ENCODE results near the gene CLDN34.

Gene CLDN34

GRCh38 chrX:9997524-9997923, 30.4 kb downstream of the CLDN34 start:
- Mint-ChIP-seq H3K36me3 (no peaks in the 10 kb centered on the region), H3K4me1 (ENCODE audit: low read depth) (peaks cover 6% of the 10 kb centered on the region), H3K4me3 (no peak overlapping the region), H3K9me3 (ENCODE audit: low read depth) (no peaks in the 10 kb centered on the region), H3K27ac (peak overlapping the region; percentile 54), H3K27me3 (no peaks in the 10 kb centered on the region)

- no peaks in the 10 kb centered on the region for H3K9me3 Mint-ChIP-seq (ENCODE audit: low read depth)
- no peak overlapping the region for H3K4me3 Mint-ChIP-seq
- H3K4me1 Mint-ChIP-seq (ENCODE audit: low read depth) = peaks cover 11% of the 10 kb centered on the region
- H3K27me3 Mint-ChIP-seq = no peaks in the 10 kb centered on the region
- H3K36me3 Mint-ChIP-seq = no peaks in the 10 kb centered on the region
- no peak overlapping the region for H3K27ac Mint-ChIP-seq
Measured at GRCh38 chrX:10001496-10001895, 34.3 kb downstream of the CLDN34 start.

DNA sequence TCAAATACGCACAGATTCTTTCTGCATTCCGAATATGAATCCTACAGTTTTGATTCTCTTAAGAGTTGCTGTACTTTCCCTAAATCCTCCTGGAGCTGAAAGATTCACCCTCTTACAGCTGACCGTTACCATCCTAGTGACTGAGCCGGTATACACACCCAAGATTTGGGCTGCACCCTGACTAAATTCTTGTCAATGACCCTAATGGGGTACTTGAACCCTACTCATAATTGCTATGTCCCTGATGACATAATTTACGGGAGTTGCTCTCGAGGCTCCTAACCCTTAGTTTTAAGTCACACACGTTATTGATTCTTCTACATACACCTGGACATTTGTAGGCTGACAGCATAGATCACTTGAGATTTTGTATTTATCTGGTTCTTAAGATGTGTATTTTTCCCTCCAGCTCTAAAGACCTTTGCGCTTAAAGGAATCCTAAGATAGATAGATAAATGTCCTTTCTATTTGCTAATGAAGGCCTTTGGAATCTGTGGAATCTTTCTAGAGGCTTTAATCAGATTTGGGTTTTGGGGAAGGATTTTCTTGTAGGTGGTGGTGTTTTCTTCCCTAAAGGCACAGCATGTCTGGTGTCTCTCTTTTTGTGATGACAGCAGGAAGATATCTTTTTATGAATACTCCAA, 37.8 kb downstream of the CLDN34 start:
- Mint-ChIP-seq H3K9me3 (ENCODE audit: low read depth) (no peaks in the 10 kb centered on the region), H3K27ac (no peak overlapping the region), H3K36me3 (no peaks in the 10 kb centered on the region), H3K27me3 (no peaks in the 10 kb centered on the region), H3K4me3 (no peak overlapping the region), H3K4me1 (ENCODE audit: low read depth) (peaks cover 6% of the 10 kb centered on the region)

DNA sequence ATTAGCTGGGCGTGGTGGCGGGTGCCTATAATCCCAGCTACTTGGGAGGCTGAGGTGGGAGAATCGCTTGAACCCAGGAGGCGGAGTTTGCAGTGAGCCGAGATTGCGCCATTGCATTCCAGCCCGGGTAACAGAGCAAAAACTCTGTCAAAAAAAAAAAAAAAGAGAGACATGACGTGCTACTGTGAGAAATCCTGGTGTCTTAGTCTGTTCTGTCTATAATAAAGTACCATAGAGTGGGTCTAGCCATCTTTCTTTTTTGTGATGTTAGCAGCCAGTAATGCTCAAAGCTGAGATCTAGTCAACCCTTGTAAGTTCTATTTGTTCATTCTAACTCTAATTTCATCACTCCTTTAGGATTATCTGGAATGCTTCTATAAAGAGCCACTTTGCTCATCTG, 38.9 kb downstream of the CLDN34 start:
- H3K4me3 Mint-ChIP-seq = no peak overlapping the region
- H3K36me3 Mint-ChIP-seq = no peaks in the 10 kb centered on the region
- H3K27me3 Mint-ChIP-seq = no peaks in the 10 kb centered on the region
- H3K9me3 Mint-ChIP-seq (ENCODE audit: low read depth) = no peaks in the 10 kb centered on the region
- no peak overlapping the region for H3K27ac Mint-ChIP-seq
- peaks cover 11% of the 10 kb centered on the region for H3K4me1 Mint-ChIP-seq (ENCODE audit: low read depth)

GRCh38 chrX:10006770-10007169, 39.6 kb downstream of the CLDN34 start:
- Mint-ChIP-seq H3K9me3 (ENCODE audit: low read depth) (no peaks in the 10 kb centered on the region), H3K27ac (no peak overlapping the region), H3K4me1 (ENCODE audit: low read depth) (peaks cover 18% of the 10 kb centered on the region), H3K36me3 (no peaks in the 10 kb centered on the region), H3K4me3 (no peak overlapping the region), H3K27me3 (no peaks in the 10 kb centered on the region)

DNA sequence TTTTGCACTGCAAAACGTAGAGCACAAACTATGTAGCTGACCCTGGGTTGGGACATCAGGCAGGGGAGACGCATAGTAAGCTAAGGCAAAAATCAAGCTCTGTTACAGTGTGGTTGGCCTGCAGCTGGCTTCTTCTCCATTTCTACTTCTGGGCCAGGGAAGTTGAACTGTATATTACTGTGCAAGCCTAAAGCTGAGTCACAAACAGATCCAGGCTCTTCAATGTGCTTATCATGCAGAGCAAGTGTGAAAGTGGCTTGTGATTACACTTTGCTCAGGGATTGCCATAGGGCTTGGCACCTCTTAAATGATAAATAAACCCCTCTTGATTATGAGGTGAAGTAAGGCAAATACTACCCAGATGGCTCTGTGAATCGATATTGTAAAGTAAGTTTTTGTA, 40.5 kb downstream of the CLDN34 start:
- Mint-ChIP-seq H3K4me1 (ENCODE audit: low read depth) (peaks cover 22% of the 10 kb centered on the region), H3K9me3 (ENCODE audit: low read depth) (no peaks in the 10 kb centered on the region), H3K4me3 (no peak overlapping the region), H3K27me3 (no peaks in the 10 kb centered on the region), H3K36me3 (no peaks in the 10 kb centered on the region), H3K27ac (no peak overlapping the region)

DNA sequence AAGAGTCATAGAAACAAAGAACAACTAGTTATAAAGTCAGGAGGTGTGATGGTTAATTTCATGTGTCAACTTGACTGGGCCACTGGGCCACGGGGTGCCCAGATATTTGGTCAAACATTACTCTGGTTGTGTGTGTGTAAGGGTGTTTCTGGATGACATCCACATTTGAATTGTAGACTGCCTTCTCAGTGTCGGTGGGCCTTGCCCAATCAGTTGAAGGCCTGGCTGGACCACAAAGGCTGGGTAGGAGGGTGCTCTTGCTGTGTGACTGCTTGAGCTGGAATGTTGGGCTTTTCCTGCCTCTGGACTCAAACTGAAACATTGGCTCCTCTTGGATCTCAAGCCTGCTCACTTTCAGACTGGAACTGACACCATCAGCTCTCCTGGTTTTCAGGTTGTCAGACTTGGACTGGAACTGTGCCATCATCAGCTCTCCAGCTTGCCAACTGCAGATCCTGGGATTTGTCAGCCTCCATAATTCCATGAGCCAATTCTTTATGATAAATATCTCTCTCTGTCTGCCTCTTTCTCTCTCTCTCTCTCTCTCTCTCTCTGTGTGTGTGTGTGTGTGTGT, 41.4 kb downstream of the CLDN34 start:
- Mint-ChIP-seq H3K36me3 (no peaks in the 10 kb centered on the region), H3K4me3 (no peak overlapping the region), H3K27ac (no peak overlapping the region), H3K9me3 (ENCODE audit: low read depth) (no peaks in the 10 kb centered on the region), H3K4me1 (ENCODE audit: low read depth) (peaks cover 27% of the 10 kb centered on the region), H3K27me3 (no peaks in the 10 kb centered on the region)

DNA sequence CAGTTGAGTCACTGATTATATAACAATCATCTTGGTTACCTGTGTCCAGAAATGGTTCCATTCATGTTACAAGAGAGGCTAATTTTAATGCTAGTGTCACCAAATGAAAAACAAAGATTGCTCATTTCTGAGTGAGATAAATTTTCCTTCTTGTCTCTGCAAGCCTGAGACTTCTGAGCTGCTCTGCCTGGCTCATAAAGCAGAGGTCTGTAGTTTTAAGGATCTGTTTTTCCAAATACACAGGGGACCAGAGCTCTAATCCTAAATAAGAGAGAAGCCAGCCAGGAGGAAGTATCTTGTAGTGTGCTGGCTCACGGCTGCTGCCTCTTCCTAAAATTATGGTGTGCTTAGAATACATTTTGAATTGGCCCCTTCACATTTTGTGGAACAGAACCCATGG, 42.6 kb downstream of the CLDN34 start:
- Mint-ChIP-seq H3K27ac (no peak overlapping the region), H3K27me3 (no peaks in the 10 kb centered on the region)

GRCh38 chrX:10010686-10011085, 43.5 kb downstream of the CLDN34 start:
- no peaks in the 10 kb centered on the region for H3K36me3 Mint-ChIP-seq
- H3K4me1 Mint-ChIP-seq (ENCODE audit: low read depth) = peaks cover 22% of the 10 kb centered on the region
- H3K27ac Mint-ChIP-seq = peak overlapping the region; percentile 78

More for the DNA sequence above, 42.6 kb downstream of the CLDN34 start:
- H3K9me3 Mint-ChIP-seq (ENCODE audit: low read depth) = no peaks in the 10 kb centered on the region
- peaks cover 22% of the 10 kb centered on the region for H3K4me1 Mint-ChIP-seq (ENCODE audit: low read depth)
- H3K36me3 Mint-ChIP-seq = no peaks in the 10 kb centered on the region
- H3K4me3 Mint-ChIP-seq = no peak overlapping the region

GRCh38 chrX:10011261-10011931, 44.2 kb downstream of the CLDN34 start:
- H3K36me3 Mint-ChIP-seq = no peaks in the 10 kb centered on the region
- peak overlapping the region; percentile 18 for H3K4me3 Mint-ChIP-seq
- H3K27ac Mint-ChIP-seq = peak overlapping the region; percentile 78
- no peaks in the 10 kb centered on the region for H3K9me3 Mint-ChIP-seq (ENCODE audit: low read depth)
- no peaks in the 10 kb centered on the region for H3K27me3 Mint-ChIP-seq
- peaks cover 22% of the 10 kb centered on the region for H3K4me1 Mint-ChIP-seq (ENCODE audit: low read depth)

More at GRCh38 chrX:10010686-10011085, 43.5 kb downstream of the CLDN34 start:
- Mint-ChIP-seq H3K27me3 (no peaks in the 10 kb centered on the region), H3K9me3 (ENCODE audit: low read depth) (no peaks in the 10 kb centered on the region), H3K4me3 (no peak overlapping the region)

- peaks cover 27% of the 10 kb centered on the region for H3K4me1 Mint-ChIP-seq (ENCODE audit: low read depth)
- H3K27ac Mint-ChIP-seq = peak overlapping the region; percentile 78
- no peaks in the 10 kb centered on the region for H3K36me3 Mint-ChIP-seq
- no peaks in the 10 kb centered on the region for H3K27me3 Mint-ChIP-seq
- H3K4me3 Mint-ChIP-seq = no peak overlapping the region
- H3K9me3 Mint-ChIP-seq (ENCODE audit: low read depth) = no peaks in the 10 kb centered on the region
Measured at GRCh38 chrX:10011991-10012390, 44.8 kb downstream of the CLDN34 start.

GRCh38 chrX:10014462-10015354, 47.5 kb downstream of the CLDN34 start:
- Mint-ChIP-seq H3K27me3 (no peaks in the 10 kb centered on the region), H3K4me3 (peak overlapping the region; percentile 64), H3K9me3 (ENCODE audit: low read depth) (no peaks in the 10 kb centered on the region), H3K36me3 (no peaks in the 10 kb centered on the region), H3K4me1 (ENCODE audit: low read depth) (peaks cover 35% of the 10 kb centered on the region), H3K27ac (no peak overlapping the region)

GRCh38 chrX:10015355-10015722, 48.2 kb downstream of the CLDN34 start:
- H3K27me3 Mint-ChIP-seq = no peaks in the 10 kb centered on the region
- no peaks in the 10 kb centered on the region for H3K36me3 Mint-ChIP-seq
- H3K9me3 Mint-ChIP-seq (ENCODE audit: low read depth) = no peaks in the 10 kb centered on the region
- peaks cover 35% of the 10 kb centered on the region for H3K4me1 Mint-ChIP-seq (ENCODE audit: low read depth)
- H3K4me3 Mint-ChIP-seq = no peak overlapping the region
- no peak overlapping the region for H3K27ac Mint-ChIP-seq

- H3K27me3 Mint-ChIP-seq = no peaks in the 10 kb centered on the region
- peaks cover 31% of the 10 kb centered on the region for H3K4me1 Mint-ChIP-seq (ENCODE audit: low read depth)
- H3K4me3 Mint-ChIP-seq = peak overlapping the region; percentile 84
- H3K27ac Mint-ChIP-seq = peak overlapping the region; percentile 72
- no peaks in the 10 kb centered on the region for H3K36me3 Mint-ChIP-seq
- H3K9me3 Mint-ChIP-seq (ENCODE audit: low read depth) = no peaks in the 10 kb centered on the region
Measured at GRCh38 chrX:10015723-10016518, 48.8 kb downstream of the CLDN34 start.

Data from activated naive CD8-positive, alpha-beta T cell (primary cell).